HG03135 (cell line): Measurements from ENCODE around the gene IGSF8.

Experiments
- ATAC-seq: cut with Tn5 transposase; IDR thresholded peaks from one replicate; pipeline ENCODE4 v1.9.1; 2021; ENCODE audit warnings: mild to moderate bottlenecking, moderate library complexity; ENCODE audit not compliant: unreplicated experiment

The IGSF8 gene

GRCh38 chr1:160043543-160043942 lies 54.9 kb downstream of the IGSF8 start:
- no peak for ATAC-seq
